Measurements from ENCODE around the gene EPB42.
"Not testable (repeated sequence)": the region's sequence is repeated elsewhere in the genome, so short reads cannot be mapped to it uniquely, and the experiment has no call there.

EPB42 gene

DNA sequence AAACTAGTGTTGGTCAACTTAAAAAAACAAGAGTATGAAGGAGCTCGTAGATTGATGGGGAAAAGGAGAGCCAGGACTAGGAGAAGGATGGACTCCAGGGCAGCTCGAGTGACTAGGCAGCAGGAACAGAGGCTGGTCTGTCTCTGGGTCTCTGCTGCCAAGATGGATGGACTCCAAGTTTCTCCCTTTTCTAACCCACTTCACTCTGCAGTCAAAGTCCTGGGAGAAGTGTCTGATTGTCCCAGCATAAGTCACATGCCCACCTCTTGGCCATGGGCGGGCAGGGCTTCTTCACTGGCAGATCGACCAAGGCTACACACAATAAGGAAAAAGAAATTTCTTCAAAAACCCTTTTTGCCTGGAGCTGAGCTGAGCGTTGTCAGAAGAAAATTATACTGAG is 9.2 kb upstream of the EPB42 start:
- Histone ChIP-seq H3K9me3 (ENCODE audit: control insufficient read depth, insufficient read depth, low read length) (no peaks in the 10 kb centered on the region), H3K36me3 (ENCODE audit: insufficient read depth, low read length) (no peaks in the 10 kb centered on the region), H3K9ac (ENCODE audit: low read depth, low read length) (no peak overlapping the region), H3K4me1 (ENCODE audit: insufficient read depth, low read length) (peaks cover 8% of the 10 kb centered on the region; the same call in 1 of the 2 replicates)

DNA sequence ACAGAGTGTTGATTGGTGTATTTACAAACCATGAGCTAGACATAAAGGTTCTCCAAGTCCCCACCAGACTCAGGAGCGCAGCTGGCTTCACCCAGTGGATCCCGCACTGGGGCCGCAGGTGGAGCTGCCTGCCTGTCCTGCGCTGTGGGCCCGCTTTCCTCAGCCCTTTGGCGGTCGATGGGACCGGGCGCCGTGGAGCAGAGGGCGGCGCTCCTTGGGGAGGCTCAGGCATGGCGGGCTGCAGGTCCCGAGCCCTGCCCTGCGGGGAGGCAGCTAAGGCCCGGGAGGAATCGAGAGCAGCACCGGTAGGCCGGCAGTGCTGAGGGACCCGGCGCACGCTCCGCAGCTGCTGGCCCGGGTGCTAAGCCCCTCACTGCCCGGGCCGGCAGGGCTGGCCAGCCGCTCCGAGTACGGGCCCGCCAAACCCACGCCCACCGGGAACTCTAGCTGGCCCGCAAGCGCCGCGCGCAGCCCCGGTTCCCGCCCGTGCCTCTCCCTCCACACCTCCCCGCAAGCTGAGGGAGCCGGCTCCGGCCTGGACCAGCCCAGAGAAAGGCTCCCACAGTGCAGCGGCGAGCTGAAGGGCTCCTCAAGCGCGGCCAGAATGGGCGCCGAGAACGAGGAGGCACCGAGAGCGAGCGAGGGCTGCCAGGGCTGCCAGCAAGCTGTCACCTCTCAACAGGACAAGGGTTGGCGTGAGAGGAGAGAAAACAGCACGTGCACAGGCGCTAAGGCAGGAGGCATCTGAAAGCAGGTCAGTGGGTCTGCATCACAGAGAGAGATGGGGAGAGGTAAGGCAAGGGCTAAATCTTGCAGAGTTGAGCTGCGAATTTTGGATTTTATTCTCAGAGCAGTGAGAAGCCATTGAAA is 5.9 kb upstream of the EPB42 start:
- peaks cover 8% of the 10 kb centered on the region; the same call in 1 of the 2 replicates for H3K4me1 ChIP-seq (ENCODE audit: insufficient read depth, low read length)
- H3K9me3 ChIP-seq (ENCODE audit: control insufficient read depth, insufficient read depth, low read length) = no peaks in the 10 kb centered on the region
- no peaks in the 10 kb centered on the region for H3K36me3 ChIP-seq (ENCODE audit: insufficient read depth, low read length)
- H3K9ac ChIP-seq (ENCODE audit: low read depth, low read length) = no peak overlapping the region

DNA sequence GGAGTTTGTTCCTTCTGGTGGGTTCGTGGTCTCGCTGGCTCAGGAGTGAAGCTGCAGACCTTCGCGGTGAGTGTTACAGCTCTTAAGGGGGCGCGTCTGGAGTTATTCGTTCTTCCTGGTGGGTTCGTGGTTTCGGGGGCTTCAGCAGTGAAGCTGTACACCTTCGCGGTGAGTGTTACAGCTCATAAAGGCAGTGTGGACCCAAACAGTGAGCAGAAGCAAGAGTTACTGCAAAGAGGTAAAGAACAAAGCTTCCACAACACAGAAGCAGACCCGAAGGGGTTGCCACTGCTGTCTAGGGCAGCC is 5.1 kb upstream of the EPB42 start:
- not testable (repeated sequence) for H3K36me3 ChIP-seq (ENCODE audit: insufficient read depth, low read length); H3K9me3 ChIP-seq (ENCODE audit: control insufficient read depth, insufficient read depth, low read length); H3K9ac ChIP-seq (ENCODE audit: low read depth, low read length); H3K4me1 ChIP-seq (ENCODE audit: insufficient read depth, low read length)

DNA sequence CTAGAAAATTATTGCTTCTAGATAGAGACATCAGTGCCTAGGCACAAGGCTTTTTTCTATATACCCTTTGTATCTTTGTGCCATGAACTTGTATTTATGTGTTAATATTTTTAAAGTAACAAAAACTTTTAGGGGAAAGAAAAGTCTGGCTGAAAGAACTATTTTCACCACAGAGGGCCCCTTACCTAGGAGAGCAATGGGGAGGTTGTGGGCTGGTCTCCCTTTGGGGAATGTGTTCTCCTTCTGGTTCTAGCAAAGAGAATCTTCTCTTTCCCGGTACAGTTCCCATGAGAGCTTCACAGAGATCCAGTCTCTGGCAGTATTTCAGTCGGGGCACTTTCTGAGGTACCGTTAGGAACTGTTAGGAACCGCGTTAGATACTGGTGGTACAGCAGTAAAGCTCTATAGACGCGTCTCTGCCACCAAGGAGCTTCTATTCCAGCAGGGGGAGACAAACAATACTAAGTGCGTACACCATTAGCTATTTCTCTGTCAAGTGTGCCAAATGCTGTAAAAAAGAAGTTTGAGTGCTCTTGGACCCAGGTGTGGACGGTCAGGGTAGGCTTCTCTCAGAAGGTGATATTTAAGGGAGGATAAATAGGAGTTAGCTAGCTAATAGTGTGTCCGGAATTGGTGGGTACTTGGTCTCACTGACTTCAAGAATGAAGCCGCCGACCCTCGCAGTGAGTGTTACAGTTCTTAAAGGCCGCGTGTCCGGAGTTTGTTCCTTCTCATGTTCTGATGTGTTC is 4.6 kb upstream of the EPB42 start:
- no peaks in the 10 kb centered on the region for H3K36me3 ChIP-seq (ENCODE audit: insufficient read depth, low read length)

DNA sequence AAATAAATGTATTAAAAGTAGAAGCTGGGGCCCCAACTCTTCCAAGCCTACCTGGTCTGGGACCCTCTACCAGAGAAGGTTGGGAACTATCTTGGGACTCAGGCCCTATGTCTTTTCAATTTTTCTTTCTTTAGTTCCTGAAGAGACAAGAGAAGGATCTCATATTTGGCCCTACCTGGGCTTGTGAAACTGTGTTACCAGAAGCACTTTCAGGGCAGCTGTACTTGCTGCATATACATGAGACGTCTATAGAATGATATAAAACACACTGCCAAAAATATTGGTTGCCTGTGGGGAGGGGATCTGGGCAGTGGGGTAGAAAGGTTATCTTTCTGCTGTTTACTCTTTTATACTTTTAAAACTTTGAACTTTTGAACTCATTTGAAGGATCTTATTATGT is 604 bp upstream of the EPB42 start:
- no peaks in the 10 kb centered on the region for H3K4me1 ChIP-seq (ENCODE audit: insufficient read depth, low read length)
- no peaks in the 10 kb centered on the region for H3K36me3 ChIP-seq (ENCODE audit: insufficient read depth, low read length)
- H3K9me3 ChIP-seq (ENCODE audit: control insufficient read depth, insufficient read depth, low read length) = no peaks in the 10 kb centered on the region
- no peak overlapping the region for H3K9ac ChIP-seq (ENCODE audit: low read depth, low read length)

More for the DNA sequence above, 4.6 kb upstream of the EPB42 start:
- H3K9me3 ChIP-seq (ENCODE audit: control insufficient read depth, insufficient read depth, low read length) = no peaks in the 10 kb centered on the region
- H3K4me1 ChIP-seq (ENCODE audit: insufficient read depth, low read length) = 0 out of 2 replicates have a peak, but pooled peaks cover 2% of the 10 kb centered on the region
- H3K9ac ChIP-seq (ENCODE audit: low read depth, low read length) = no peak overlapping the region

DNA sequence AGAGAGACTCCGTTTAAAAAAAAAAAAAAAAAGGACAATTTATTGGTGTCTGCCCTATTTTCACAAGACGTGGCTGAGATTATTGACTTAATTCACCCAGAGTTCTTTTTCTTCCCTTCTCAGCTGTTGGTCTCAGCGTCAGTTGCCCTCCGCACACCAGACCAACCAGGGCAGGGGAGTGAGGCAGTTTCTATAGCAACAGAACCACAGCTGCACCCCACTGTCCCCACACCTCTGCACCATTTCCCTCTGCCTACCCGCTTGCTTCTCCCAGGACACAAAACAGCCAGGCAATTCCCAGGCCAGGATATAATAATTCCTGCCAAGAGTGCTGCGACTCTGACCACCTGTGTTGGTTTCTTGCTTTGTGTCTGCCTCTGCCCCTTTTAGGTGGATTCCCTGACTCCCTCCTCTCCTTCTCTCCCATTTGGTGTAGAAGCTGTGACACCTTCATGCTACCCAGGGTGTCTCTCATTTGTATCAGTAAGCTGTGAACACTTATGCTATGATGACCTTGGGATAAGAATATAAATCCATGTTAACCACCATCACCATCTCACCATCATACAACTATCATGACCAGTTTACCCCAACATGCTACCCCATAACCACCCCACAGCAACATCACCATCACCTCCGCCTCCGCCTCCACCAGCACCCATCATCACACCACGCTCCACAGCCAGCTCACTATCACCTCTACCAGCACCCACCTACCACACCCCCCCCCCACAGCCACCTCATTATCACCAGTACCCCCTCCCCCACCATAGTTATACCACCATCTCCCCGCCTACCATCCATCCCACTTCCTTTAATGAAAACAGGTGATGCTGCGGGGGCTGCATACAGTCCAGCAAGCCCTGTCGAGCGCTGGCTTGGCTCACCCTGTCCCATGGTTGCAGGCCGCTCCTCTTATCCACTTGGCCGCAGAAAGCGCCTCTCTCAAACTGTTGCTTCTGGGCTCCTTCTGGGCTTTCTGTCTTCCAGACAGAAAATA is 589 bp downstream of the EPB42 start:
- Histone ChIP-seq H3K4me1 (ENCODE audit: insufficient read depth, low read length) (no peaks in the 10 kb centered on the region), H3K36me3 (ENCODE audit: insufficient read depth, low read length) (no peaks in the 10 kb centered on the region), H3K9ac (ENCODE audit: low read depth, low read length) (no peak overlapping the region), H3K9me3 (ENCODE audit: control insufficient read depth, insufficient read depth, low read length) (no peaks in the 10 kb centered on the region)

DNA sequence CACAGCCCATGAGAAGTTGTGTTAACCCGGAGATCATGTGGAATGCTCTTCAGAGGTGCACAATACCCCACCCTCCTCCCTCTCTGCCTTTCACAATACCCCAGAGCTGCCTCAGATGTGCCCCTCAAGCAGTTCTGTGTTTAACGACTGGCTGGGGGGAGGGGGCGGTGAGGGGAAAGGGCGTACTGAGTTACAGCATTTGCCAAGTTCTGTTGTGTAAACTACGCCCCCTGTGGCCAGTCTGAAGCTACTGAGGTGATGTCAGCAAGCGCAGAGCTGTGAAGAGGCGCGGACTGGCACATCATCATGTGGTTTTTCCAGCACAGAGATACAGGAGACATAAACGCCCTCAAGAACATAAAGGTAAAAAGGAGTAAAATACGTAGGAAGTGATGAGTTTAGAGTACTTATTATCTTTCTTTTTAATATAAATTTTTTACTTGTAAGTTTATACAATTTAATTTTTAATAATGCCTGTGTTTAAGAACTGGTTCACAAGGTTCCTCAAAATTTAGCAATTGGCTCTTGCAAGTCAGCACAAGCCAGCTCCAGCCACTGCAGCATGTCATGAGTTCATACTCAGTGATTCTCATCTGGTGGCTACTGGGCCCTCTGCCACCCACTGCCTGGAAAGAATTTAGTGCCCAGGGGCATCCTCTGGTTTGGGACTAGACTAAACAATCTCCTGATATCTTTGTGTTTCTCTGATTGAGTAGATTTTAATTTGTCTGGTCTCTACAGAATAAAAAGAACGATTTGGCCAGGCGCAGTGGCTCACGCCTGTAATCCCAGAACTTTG is 1.7 kb downstream of the EPB42 start:
- Histone ChIP-seq H3K4me1 (ENCODE audit: insufficient read depth, low read length) (no peaks in the 10 kb centered on the region), H3K9ac (ENCODE audit: low read depth, low read length) (no peak overlapping the region), H3K9me3 (ENCODE audit: control insufficient read depth, insufficient read depth, low read length) (no peaks in the 10 kb centered on the region), H3K36me3 (ENCODE audit: insufficient read depth, low read length) (no peaks in the 10 kb centered on the region)

DNA sequence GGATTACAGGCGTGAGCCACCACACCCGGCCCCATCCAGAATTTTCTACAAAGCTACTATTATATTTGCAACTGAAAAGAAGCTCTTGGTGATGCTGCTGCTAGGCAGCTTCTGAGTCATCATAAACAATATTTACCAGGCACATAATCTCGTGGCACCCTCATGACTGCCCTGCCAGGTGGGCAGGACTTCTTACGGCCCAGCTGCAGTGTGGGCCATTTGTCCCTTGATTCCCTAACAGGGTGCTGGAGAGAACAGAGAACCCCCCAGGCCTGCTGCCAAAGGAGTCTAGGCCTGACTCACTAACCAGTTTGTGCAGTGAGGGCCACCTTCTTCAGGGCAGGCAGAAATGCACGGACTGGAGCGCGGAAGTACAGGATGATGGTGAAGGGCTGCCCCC is 4.9 kb downstream of the EPB42 start:
- no peak overlapping the region for H3K9ac ChIP-seq (ENCODE audit: low read depth, low read length)
- H3K36me3 ChIP-seq (ENCODE audit: insufficient read depth, low read length) = no peaks in the 10 kb centered on the region
- no peaks in the 10 kb centered on the region for H3K4me1 ChIP-seq (ENCODE audit: insufficient read depth, low read length)
- H3K9me3 ChIP-seq (ENCODE audit: control insufficient read depth, insufficient read depth, low read length) = no peaks in the 10 kb centered on the region

DNA sequence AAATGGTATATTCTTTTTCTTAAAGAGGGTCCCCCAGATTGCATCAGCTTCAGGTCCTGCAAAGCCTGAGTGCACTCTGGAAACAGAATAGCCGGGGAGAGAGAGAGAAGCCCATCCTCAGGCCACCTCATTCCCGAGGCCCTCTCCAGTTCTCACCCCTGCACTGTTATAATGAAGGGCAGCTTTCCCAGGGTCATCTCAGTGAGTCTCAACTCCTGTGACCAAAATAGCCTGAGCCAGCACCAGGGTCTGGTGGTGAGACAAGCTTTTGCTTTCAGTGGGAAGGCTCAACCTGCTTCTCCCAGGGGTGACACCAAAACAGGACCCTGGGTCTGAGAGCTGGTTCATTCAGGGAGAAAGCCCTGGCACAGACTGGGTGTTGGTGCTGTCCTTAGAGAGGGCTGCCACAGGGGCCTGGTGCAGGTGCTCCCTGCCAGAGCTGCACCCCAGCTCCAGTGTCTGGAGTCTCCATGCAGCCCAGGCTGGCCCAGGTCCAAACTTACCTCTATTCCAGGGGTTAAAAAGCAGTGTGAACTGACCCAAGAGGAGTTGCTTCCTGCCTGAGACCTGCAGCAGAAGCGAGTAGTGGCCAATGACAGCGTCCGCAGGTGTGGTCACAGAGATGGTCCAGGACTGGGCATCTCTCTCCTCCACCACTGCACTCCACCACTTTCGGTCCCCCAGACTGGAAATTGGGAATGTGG is 6.1 kb downstream of the EPB42 start:
- H3K9ac ChIP-seq (ENCODE audit: low read depth, low read length) = no peak overlapping the region
- no peaks in the 10 kb centered on the region for H3K9me3 ChIP-seq (ENCODE audit: control insufficient read depth, insufficient read depth, low read length)
- no peaks in the 10 kb centered on the region for H3K36me3 ChIP-seq (ENCODE audit: insufficient read depth, low read length)
- H3K4me1 ChIP-seq (ENCODE audit: insufficient read depth, low read length) = no peaks in the 10 kb centered on the region

DNA sequence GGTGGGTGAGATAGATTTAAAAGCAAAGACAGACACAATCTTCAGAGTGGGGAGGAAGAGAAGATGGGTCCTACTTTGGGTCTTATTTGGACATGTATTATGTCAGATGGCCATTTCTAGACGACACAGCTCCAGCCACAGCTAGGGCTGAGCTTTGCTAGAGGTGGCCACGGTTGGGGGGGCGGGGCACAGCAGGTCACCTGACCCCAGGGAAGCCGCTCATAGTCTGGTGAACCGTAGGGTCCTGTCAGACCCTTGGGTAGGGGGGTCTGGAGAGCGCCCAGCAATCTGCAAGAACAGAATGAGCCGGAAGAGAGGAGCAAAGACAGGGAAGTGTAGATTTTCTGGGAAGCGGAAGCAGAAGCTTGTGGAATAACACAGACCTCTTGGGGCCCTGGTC is 6.6 kb downstream of the EPB42 start:
- H3K9me3 ChIP-seq (ENCODE audit: control insufficient read depth, insufficient read depth, low read length) = no peaks in the 10 kb centered on the region
- H3K4me1 ChIP-seq (ENCODE audit: insufficient read depth, low read length) = no peaks in the 10 kb centered on the region
- H3K9ac ChIP-seq (ENCODE audit: low read depth, low read length) = no peak overlapping the region
- no peaks in the 10 kb centered on the region for H3K36me3 ChIP-seq (ENCODE audit: insufficient read depth, low read length)

DNA sequence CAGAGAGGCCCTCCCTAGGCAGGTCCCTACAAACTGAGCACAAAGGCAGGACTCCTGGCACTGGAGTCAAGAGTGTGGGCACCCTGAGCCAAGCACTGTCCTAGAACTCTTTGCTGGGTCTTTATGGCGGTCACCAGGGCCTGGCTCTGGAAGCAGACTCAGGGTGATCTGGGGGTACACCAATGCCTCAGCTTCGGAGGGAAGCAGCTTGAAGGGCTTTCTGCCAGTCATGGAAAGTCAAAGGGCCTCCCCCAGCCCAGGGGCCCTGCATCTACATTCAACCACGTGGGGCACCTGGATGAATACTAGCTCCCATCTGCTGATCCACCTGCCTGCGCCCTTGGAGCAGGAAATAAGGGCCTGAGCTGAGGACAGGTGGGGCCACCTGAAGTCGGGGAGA is 7.4 kb downstream of the EPB42 start:
- Histone ChIP-seq H3K9me3 (ENCODE audit: control insufficient read depth, insufficient read depth, low read length) (no peaks in the 10 kb centered on the region), H3K36me3 (ENCODE audit: insufficient read depth, low read length) (no peaks in the 10 kb centered on the region), H3K4me1 (ENCODE audit: insufficient read depth, low read length) (no peaks in the 10 kb centered on the region), H3K9ac (ENCODE audit: low read depth, low read length) (no peak overlapping the region)

DNA sequence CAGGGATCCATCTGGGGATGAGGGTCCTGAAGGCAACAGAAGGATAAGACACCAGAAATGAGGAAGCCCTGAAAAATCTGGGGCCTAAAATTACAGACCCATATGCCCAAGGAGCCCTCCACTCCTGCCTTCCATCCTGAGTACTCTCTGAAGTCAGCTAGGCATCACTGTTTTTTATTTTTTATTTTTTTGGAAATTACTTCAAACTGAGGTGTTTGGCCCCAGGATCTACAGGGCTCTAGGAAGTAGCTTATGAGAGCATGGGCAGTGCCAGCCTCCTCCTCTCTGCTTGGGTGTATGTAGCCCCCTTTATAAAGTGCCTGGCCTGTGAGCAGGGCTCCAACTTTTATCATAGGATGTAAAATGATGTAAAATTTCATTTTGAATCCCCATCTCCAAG is 7.9 kb downstream of the EPB42 start:
- Histone ChIP-seq H3K4me1 (ENCODE audit: insufficient read depth, low read length) (no peaks in the 10 kb centered on the region), H3K9ac (ENCODE audit: low read depth, low read length) (no peak overlapping the region), H3K9me3 (ENCODE audit: control insufficient read depth, insufficient read depth, low read length) (no peaks in the 10 kb centered on the region), H3K36me3 (ENCODE audit: insufficient read depth, low read length) (no peaks in the 10 kb centered on the region)

DNA sequence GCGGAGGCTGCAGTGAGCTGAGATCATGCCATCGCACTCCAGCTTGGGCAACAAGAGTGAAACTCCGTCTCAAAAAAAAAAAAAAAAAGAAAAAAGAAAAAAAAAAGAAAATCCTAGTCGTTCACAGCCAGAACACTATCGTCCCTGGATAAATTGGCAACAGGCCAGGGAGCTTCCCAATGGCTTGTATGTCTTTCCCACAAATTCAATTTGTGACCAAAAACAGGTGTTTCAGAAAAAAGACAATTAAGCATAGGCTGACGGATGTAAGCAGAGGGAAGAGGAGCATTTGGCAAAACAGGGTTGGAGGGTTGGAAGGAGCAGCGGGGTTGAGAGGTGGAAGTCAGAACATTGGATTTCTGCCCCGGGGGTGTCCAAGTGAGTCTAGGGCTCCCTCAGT is 8.5 kb downstream of the EPB42 start:
- no peak overlapping the region for H3K9ac ChIP-seq (ENCODE audit: low read depth, low read length)
- no peaks in the 10 kb centered on the region for H3K9me3 ChIP-seq (ENCODE audit: control insufficient read depth, insufficient read depth, low read length)
- H3K36me3 ChIP-seq (ENCODE audit: insufficient read depth, low read length) = no peaks in the 10 kb centered on the region
- no peaks in the 10 kb centered on the region for H3K4me1 ChIP-seq (ENCODE audit: insufficient read depth, low read length)
